GM12878 (cell line): ENCODE data around the gene DPP6. TPM values are rescaled to one million over a fixed set of nuclear protein-coding genes. Genes with fewer than 3 reads are reported as not detected.

Experiments
- ATAC-seq: fragments of 200-7000 bp; cut with Tn5 transposase; 3 replicates; pipeline ENCODE4 v1.9.1; 2020; ENCODE audit warnings: mild to moderate bottlenecking, moderate library complexity
- BruUV-seq: library from RNA; stranded (reverse); fragments of 400-500 nt; replicated peaks from 2 replicates; lab custom pipeline; 2021; lab: Mats Ljungman, UMichigan
- CTCF ChIA-PET: fragments of 300-600 bp; sonication (Branson Sonifier 250); formaldehyde crosslinking; extraction: SDS; loops from one replicate; lab custom pipeline; 2021; ENCODE audit warnings: inconsistent platforms; lab: Yijun Ruan, JAX
- POLR2A ChIA-PET: fragments of 350-600 bp; formaldehyde crosslinking; extraction: SDS; loops from one replicate; lab custom pipeline; 2021; ENCODE audit warnings: inconsistent platforms; lab: Charles Lee
- RAD21 ChIA-PET: fragments of 300-600 bp; sonication (Branson Sonifier 250); formaldehyde crosslinking; loops from one replicate; lab custom pipeline; 2023; ENCODE audit warnings: antibody characterized with exemption; ENCODE audit not compliant: unreplicated experiment; lab: Charles Lee
- SMC1A ChIA-PET: fragments of 300-600 bp; sonication (Branson Sonifier 250); formaldehyde crosslinking; loops from one replicate; lab custom pipeline; 2023; ENCODE audit not compliant: unreplicated experiment, uncharacterized antibody; lab: Charles Lee
- DNase-seq: peaks from one replicate; pipeline ENCODE4 v3.0.0-alpha.2; 2011; ENCODE audit warnings: low read depth, low spot score
- FAIRE-seq: peaks from 3 replicates; lab custom pipeline; 2011; peaks lifted over from hg19 to GRCh38; lab: Jason Lieb, UNC
- H2AFZ ChIP-seq: 2 replicates; pipeline ENCODE4 v1.6.0; 2011; ENCODE audit warnings: low read depth, low read length, control low read depth; ENCODE audit not compliant: control insufficient read depth
- H3K27ac ChIP-seq: 2 replicates; pipeline ENCODE4 v1.5.1; 2011; ENCODE audit warnings: control low read depth; ENCODE audit not compliant: control insufficient read depth, insufficient read depth
- H3K27me3 ChIP-seq, 2 experiments: replicated peaks in 1 of 2; 2 replicates each; pipeline versions ENCODE4 v1.6.0 to v1.6.1; 2011; ENCODE audit warnings: low read length in 1 of 2; ENCODE audit not compliant: control insufficient read depth in 2 of 2, insufficient read depth in 2 of 2
- H3K36me3 ChIP-seq, 2 experiments: 2 replicates each; pipeline ENCODE4 v1.5.1; 2011; ENCODE audit warnings: low read length in 1 of 2; ENCODE audit not compliant: control insufficient read depth in 2 of 2, insufficient read depth in 2 of 2
- H3K4me1 ChIP-seq: 2 replicates; pipeline ENCODE4 v1.6.1; 2011; ENCODE audit warnings: mild to moderate bottlenecking, low read length, moderate library complexity, mixed read lengths; ENCODE audit not compliant: control insufficient read depth, insufficient read depth
- H3K4me2 ChIP-seq: 2 replicates; pipeline ENCODE4 v1.6.0; 2011; ENCODE audit warnings: control low read depth; ENCODE audit not compliant: control insufficient read depth, insufficient read depth
- H3K4me3 ChIP-seq: fragments of 200-600 bp; sonication (generic); 2 replicates; pipeline ENCODE4 v1.5.1; 2016
- H3K79me2 ChIP-seq: 2 replicates; pipeline ENCODE4 v1.6.0; 2011; ENCODE audit warnings: low read length; ENCODE audit not compliant: control insufficient read depth, insufficient read depth
- H3K9ac ChIP-seq: 2 replicates; pipeline ENCODE4 v1.8.0; 2011; ENCODE audit warnings: low read length, control low read depth, mixed read lengths; ENCODE audit not compliant: control insufficient read depth, insufficient read depth
- H3K9me3 ChIP-seq: replicated peaks from 3 replicates; pipeline ENCODE4 v1.5.1; 2011; ENCODE audit warnings: mild to moderate bottlenecking, low read length; ENCODE audit not compliant: control insufficient read depth, insufficient read depth
- H4K20me1 ChIP-seq: 2 replicates; pipeline ENCODE4 v1.6.0; 2011; ENCODE audit not compliant: control insufficient read depth, insufficient read depth
- CREB1 ChIP-seq: IDR thresholded peaks from 2 replicates; pipeline ENCODE4 v1.6.1; 2012; ENCODE audit warnings: low read depth, mild to moderate bottlenecking, inconsistent platforms
- DPF2 ChIP-seq: fragments of 450-650 bp; IDR thresholded peaks from 2 replicates; pipeline ENCODE4 v1.6.1; 2017; ENCODE audit warnings: mild to moderate bottlenecking
- ESRRA ChIP-seq: IDR thresholded peaks from 2 replicates; pipeline ENCODE4 v1.6.1; 2012; ENCODE audit warnings: mild to moderate bottlenecking, low read length, improper control_type of control experiment
- EZH2 ChIP-seq: IDR thresholded peaks from 2 replicates; pipeline ENCODE4 v1.6.1; 2012; ENCODE audit warnings: low read depth, mild to moderate bottlenecking, control low read depth, inconsistent platforms, low read length, borderline replicate concordance; ENCODE audit not compliant: control insufficient read depth
- FOXK2 ChIP-seq: fragments of 450-650 bp; IDR thresholded peaks from 2 replicates; pipeline ENCODE4 v1.6.1; 2017; ENCODE audit warnings: mild to moderate bottlenecking, moderate library complexity
- NFYB ChIP-seq: IDR thresholded peaks from 2 replicates; pipeline ENCODE4 v1.6.1; 2011; ENCODE audit warnings: low read depth, mild to moderate bottlenecking, low read length, improper control_type of control experiment, moderate library complexity; ENCODE audit not compliant: insufficient read depth
- NR2C1 ChIP-seq: fragments of 450-650 bp; IDR thresholded peaks from 2 replicates; pipeline ENCODE4 v1.6.1; 2017; ENCODE audit warnings: antibody characterized with exemption, mild to moderate bottlenecking, moderate library complexity
- SP1 ChIP-seq: IDR thresholded peaks from one replicate; pipeline ENCODE4 v1.6.1; 2011; ENCODE audit warnings: low read depth, low read length
- SREBF2 ChIP-seq: IDR thresholded peaks from 2 replicates; pipeline ENCODE4 v1.6.1; 2012; ENCODE audit warnings: mild to moderate bottlenecking, low read length
- TCF12 ChIP-seq: IDR thresholded peaks from 2 replicates; pipeline ENCODE4 v1.6.1; 2011; ENCODE audit warnings: low read depth, mild to moderate bottlenecking, low read length
- WGBS: methylation state at CpG from one replicate; pipeline ENCODE4 v1.1.6; 2016; ENCODE audit warnings: low lambda C conversion rate; ENCODE audit not compliant: insufficient replicate concordance, insufficient coverage; ENCODE audit errors: missing lambda C conversion rate; 5-methylcytosine and 5-hydroxymethylcytosine counted together
- in situ Hi-C: fragments of 300-500 bp; cut with MboI; formaldehyde crosslinking; loops from 9 replicates; pipeline ENCODE4 v1.14.3; 2018; ENCODE audit warnings: mixed read lengths
- intact Hi-C: fragments of 100-400 bp; cut with micrococcal nuclease; formaldehyde crosslinking; loops from one replicate; pipeline ENCODE4 v1.14.2; 2022; ENCODE audit not compliant: unreplicated experiment
- polyA plus RNA-seq, 11 experiments: library from polyadenylated mRNA; depleted of rRNA in 4 of 11; unstranded in 6 of 11; stranded (reverse) in 5 of 11; fragments of >200 nt; fragmentation: Nextera tagmentation in 4 of 11; fragmentation: Illumina TruSeq in 1 of 11; extraction: Ambion mirVana in 4 of 11; extraction: Trizol in 1 of 11; gene quantifications; 1 replicate in 1 of 11; 2 replicates in 10 of 11; pipeline versions ENCODE4 v1.2.1 to v1.2.3, GENCODE V29; 2011 to 2016; ENCODE audit warnings: inconsistent platforms in 2 of 11, missing spikeins in 2 of 11, low read depth in 1 of 11
- total RNA-seq, 4 experiments: library from RNA; depleted of rRNA in 3 of 4; stranded (reverse); fragments of >200 nt in 3 of 4; fragmentation: Illumina TruSeq in 1 of 4; extraction: Trizol in 1 of 4; gene quantifications; 2 replicates each; pipeline versions ENCODE4 v1.2.1 to v1.2.3, GENCODE V29; 2013 to 2021
- TF ChIP-seq, protein P1 (sequence below): fragments of 450-650 bp; IDR thresholded peaks from 2 replicates; pipeline ENCODE4 v1.6.1; 2018; ENCODE audit warnings: borderline replicate concordance, mild to moderate bottlenecking; ENCODE audit not compliant: partially characterized antibody

The DPP6 gene
- total and polyA plus RNA-seq, 10 of the 15 experiments (the other 5 are each of a cell fraction or from before 2014, with no cell fraction given), result not detected

DNA sequence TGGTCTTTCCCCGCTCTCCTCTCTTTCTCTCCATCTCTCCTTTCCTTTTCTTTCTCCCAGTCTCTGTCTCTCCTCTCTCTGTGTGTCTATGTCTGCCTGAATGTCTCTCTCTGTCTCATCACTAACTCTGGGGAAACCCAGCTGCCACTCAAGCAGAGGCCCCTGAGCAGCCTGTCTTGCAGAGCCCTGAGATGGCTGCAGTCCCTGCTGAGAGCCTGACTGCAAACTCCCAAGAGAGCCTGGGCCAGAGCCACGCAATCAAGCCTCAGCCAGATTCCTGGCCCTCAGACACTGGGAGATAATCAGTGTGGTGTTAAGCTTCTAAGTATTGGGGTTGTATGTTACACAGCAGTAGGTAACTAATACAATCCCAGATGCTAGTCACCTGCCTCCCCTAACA, 859.2 kb downstream of the DPP6 start:
- DNase-seq, result no peak
- Histone ChIP-seq H3K27ac (no peak overlapping the region), H3K4me3 (no peak overlapping the region), H3K36me3 (no peaks in the 10 kb centered on the region), H3K79me2 (no peaks in the 10 kb centered on the region), H4K20me1 (no peaks in the 10 kb centered on the region), H3K27me3 (no peaks in the 10 kb centered on the region; a peak in 1 of 4 replicates), H3K4me1 (no peaks in the 10 kb centered on the region), H3K4me2 (no peak overlapping the region), H3K9ac (no peak overlapping the region), H2AFZ (no peak overlapping the region), H3K9me3 (peaks cover 3% of the 10 kb centered on the region; the same call in 1 of the 3 replicates)
- TF ChIP-seq ESRRA (no peak), NFYB (no peak), NR2C1 (no peak), EZH2 (no peak), SP1 (no peak), FOXK2 (no peak), TCF12 (no peak), CREB1 (no peak), DPF2 (no peak), SREBF2 (no peak)
- TF ChIP-seq, protein P1, sequence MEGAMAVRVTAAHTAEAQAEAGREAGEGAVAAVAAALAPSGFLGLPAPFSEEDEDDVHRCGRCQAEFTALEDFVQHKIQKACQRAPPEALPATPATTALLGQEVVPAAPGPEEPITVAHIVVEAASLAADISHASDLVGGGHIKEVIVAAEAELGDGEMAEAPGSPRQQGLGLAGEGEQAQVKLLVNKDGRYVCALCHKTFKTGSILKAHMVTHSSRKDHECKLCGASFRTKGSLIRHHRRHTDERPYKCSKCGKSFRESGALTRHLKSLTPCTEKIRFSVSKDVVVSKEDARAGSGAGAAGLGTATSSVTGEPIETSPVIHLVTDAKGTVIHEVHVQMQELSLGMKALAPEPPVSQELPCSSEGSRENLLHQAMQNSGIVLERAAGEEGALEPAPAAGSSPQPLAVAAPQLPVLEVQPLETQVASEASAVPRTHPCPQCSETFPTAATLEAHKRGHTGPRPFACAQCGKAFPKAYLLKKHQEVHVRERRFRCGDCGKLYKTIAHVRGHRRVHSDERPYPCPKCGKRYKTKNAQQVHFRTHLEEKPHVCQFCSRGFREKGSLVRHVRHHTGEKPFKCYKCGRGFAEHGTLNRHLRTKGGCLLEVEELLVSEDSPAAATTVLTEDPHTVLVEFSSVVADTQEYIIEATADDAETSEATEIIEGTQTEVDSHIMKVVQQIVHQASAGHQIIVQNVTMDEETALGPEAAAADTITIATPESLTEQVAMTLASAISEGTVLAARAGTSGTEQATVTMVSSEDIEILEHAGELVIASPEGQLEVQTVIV, result no peak
- WGBS, result 3% methylated on average over 2 of the region's 2 CpGs
- ChIA-PET RAD21 (interaction anchor here (1.1 kb wide), 1 partner anchor 433 kb away, joined by 4 read pairs; no protein-coding TSS in a partner anchor), SMC1A (interaction anchor here (0.7 kb wide), 1 partner anchor 16 kb away, joined by 3 read pairs; no protein-coding TSS in a partner anchor), POLR2A (no interaction called here), CTCF (interaction anchor here (1.1 to 8.1 kb wide), 6 partner anchors 10 to 686 kb away, joined by 3 to 61 read pairs (median 4); no protein-coding TSS in a partner anchor)
- no peak for ATAC-seq
- in situ Hi-C loops, result no loop called here
- no TSS peak for BruUV-seq
- intact Hi-C loops, result loop anchor here (5.0 kb wide), 2 partner anchors 44 to 431 kb away; no protein-coding TSS in a partner anchor
- FAIRE-seq, result no peak
